Occipital lobe (tissue), 1 donor: ENCODE results near the gene PINK1. TPM values are rescaled to one million over a fixed set of nuclear protein-coding genes. Genes with fewer than 3 reads are reported as not detected.

Experiments used
- total RNA-seq: library from RNA; depleted of rRNA; stranded (reverse); fragments of >200 nt; gene quantifications from one replicate; pipeline ENCODE4 v1.2.3, GENCODE V29; 2014

The PINK1 gene
- total RNA-seq, 1 donor from 2014 or later, result 117 TPM

Other genes starting within 250 kb of the PINK1 start
- 77.2 TPM for gene CAMK2N1, start 147.2 kb upstream of the PINK1 start, total RNA-seq
- 17.5 TPM for gene MUL1, start 125.3 kb upstream of the PINK1 start, total RNA-seq
- gene FAM43B, start 80.9 kb upstream of the PINK1 start, total RNA-seq, result 0.16 TPM
- not detected for gene CDA, start 44.4 kb upstream of the PINK1 start, total RNA-seq
- 90.0 TPM for gene DDOST, start 27.9 kb downstream of the PINK1 start, total RNA-seq
- 4.4 TPM for gene KIF17, start 84.5 kb downstream of the PINK1 start, total RNA-seq
- gene SH2D5, start 99.2 kb downstream of the PINK1 start, total RNA-seq, result 0.62 TPM
- gene HP1BP3, start 153.8 kb downstream of the PINK1 start, total RNA-seq, result 399 TPM